Measurements from ENCODE around the gene RAD51B. TPM values are rescaled to one million over a fixed set of nuclear protein-coding genes. Genes with fewer than 3 reads are reported as not detected.

The RAD51B gene
- total RNA-seq, 1 experiment from 2014 or later = 20.0 TPM

DNA sequence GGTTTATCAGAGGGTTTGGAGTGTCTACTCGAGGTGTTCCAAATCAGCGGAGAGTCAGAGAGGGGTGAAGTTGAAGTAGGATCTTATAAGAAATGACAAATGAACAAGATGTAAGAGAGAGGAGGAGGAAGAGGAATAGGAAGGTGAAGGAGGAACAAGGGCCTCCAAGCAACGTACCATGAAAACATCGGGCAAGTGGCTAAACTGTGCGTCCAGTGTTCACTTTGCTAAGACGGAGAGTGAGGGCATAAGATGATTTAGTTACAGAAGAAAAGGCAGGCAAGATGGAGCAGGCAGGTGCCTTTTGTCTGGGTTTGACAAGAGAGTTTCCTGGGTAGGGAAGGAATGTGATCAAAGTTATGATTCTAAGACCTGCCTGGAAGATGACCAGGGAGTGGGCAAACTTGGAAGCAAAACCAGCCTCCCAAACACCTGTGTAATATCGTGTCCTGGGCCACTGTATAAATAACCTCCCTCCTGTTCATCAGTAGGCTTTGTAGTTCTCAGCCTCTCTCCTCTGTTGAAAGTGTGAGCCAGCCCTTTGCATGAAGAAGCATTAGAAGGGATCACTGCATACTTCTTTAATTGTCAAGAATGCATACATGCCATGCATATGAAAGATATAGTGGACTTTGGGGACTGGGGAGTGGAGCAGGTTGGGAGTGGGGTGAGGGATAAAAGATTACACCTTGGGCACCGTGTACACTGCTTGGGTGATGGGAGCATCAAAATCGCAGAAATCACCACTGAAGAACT lies 861.9 kb downstream of the RAD51B start:
- BruUV-seq (replicated peaks) = no TSS peak
- CTCF ChIA-PET = no interaction called here
- Histone ChIP-seq H3K4me3 (replicated peaks in 1 of 2; ENCODE audit: low read depth in 1 of 2, low read length in 2 of 2) (no peak overlapping the region), H3K27ac (ENCODE audit: low read depth, low read length) (no peak overlapping the region; the same call in 1 of the 2 replicates), H3K4me2 (ENCODE audit: low read length) (no peak overlapping the region), H3K27me3 (ENCODE audit: insufficient read depth, low read length) (no peaks in the 10 kb centered on the region), H4K20me1 (ENCODE audit: insufficient read depth) (no peaks in the 10 kb centered on the region), H3K9me3 (ENCODE audit: control insufficient read depth in 1 of 2, insufficient read depth in 1 of 2, low read depth in 1 of 2, low read length in 2 of 2) (no peaks in the 10 kb centered on the region), H3K9me2 (ENCODE audit: insufficient read depth) (no peaks in the 10 kb centered on the region), H3K79me2 (ENCODE audit: insufficient read depth, low read length) (no peaks in the 10 kb centered on the region), H2AFZ (ENCODE audit: low read depth, low read length, poor library complexity, severe bottlenecking) (no peak overlapping the region), H3K36me3 (ENCODE audit: control insufficient read depth in 1 of 2, insufficient read depth in 2 of 2, low read length in 2 of 2) (no peaks in the 10 kb centered on the region), H3K9ac (ENCODE audit: low read length) (no peak overlapping the region), H3K4me1 (ENCODE audit: control insufficient read depth in 1 of 2, insufficient read depth in 2 of 2, low read length in 2 of 2) (peaks cover 54 to 67% of the 10 kb centered on the region in 2 experiments)
- TF ChIP-seq ZFX (IDR thresholded peaks at IDR 0.05) (no peak), ZNF274 (IDR thresholded peaks at IDR 0.05; ENCODE audit: low read depth, low read length) (no peak), CBX3 (IDR thresholded peaks at IDR 0.05; ENCODE audit: low read depth) (no peak), FOSL1 (IDR thresholded peaks at IDR 0.05; ENCODE audit: low read depth) (no peak), JUND (IDR thresholded peaks at IDR 0.05) (no peak), EGR1 (IDR thresholded peaks at IDR 0.05; ENCODE audit: low read depth) (no peak), SRF (IDR thresholded peaks at IDR 0.05; ENCODE audit: low read depth) (no peak), EZH2phosphoT487 (IDR thresholded peaks at IDR 0.05; ENCODE audit: borderline replicate concordance) (no peak), CTCF (IDR thresholded peaks at IDR 0.05 in 2 of 3, conservative IDR thresholded peaks at IDR 0.05 in 1 of 3; ENCODE audit: borderline replicate concordance in 1 of 3, insufficient read depth in 1 of 3, low read depth in 2 of 3, low read length in 2 of 3) (no peak), RAD21 (IDR thresholded peaks at IDR 0.05; ENCODE audit: low read depth) (no peak), YY1 (IDR thresholded peaks at IDR 0.05; ENCODE audit: extremely low read depth, insufficient replicate concordance, low read depth, low read length) (no peak), CEBPB (IDR thresholded peaks at IDR 0.05; ENCODE audit: low read depth) (no peak), SP1 (IDR thresholded peaks at IDR 0.05; ENCODE audit: low read depth) (no peak), ZBTB33 (IDR thresholded peaks at IDR 0.05; ENCODE audit: extremely low read depth, insufficient replicate concordance, low read length) (no peak), TCF7L2 (IDR thresholded peaks at IDR 0.05; ENCODE audit: borderline replicate concordance, extremely low read depth, insufficient read depth, insufficient read length) (no peak), POLR2A (IDR thresholded peaks at IDR 0.05; ENCODE audit: borderline replicate concordance, extremely low read depth, insufficient read depth, insufficient read length) (no peak)
- DNase-seq (ENCODE audit: low read depth, low spot score) = no peak
- RAD21 ChIA-PET (ENCODE audit: low non-redundant PET in 1 of 2, low total read pairs in 2 of 2, uncharacterized antibody in 2 of 2, unreplicated experiment in 2 of 2) = no interaction called here
- intact Hi-C loops (cut with micrococcal nuclease) = loop anchor here (10.0 kb wide), 2 partner anchors 217 to 427 kb away; no protein-coding TSS in a partner anchor
- ATAC-seq = no peak
- POLR2A ChIA-PET = no interaction called here

Measured in HCT116 (cell line).